AG08396 (cell line): ENCODE data around the gene EHD1.

Experiments
- DNase-seq: peaks from one replicate; pipeline ENCODE4 v3.0.0; 2012; ENCODE audit warnings: low spot score, mixed read lengths

Gene EHD1

DNA sequence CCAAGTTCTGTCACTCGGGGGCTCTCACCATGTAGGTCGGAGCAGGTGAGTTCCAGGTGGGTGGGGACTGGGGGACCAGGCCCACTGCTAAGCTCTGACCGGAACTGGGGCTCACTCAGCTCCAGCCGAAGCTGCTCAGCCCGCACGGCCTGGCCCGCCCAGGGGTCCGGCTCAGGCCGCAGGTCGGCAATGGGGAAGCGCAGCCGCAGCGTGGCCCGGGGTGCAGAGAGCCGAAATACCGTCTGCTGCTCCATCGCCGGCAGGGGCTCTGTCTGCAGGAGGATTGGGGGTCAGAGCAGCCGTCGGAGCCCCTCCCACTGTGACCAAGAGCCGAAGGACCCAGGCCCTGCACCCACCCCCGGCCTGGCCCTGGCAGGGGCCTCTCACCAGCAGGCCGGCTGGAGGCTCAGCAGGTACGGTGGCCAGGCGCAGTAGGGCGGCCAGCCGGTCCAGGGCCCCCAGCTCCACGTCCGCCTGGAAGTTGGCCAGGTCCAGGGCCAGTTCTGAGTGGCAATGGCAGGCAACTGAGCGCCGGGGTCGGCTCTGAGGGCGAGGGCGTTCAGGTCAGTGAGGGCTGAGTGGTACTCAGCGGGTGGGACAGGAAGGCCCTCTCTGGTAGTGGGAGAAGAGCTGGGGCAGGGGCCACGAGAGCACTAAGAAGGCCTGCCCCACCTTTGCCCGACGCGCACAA lies 31.4 kb upstream of the EHD1 start:
- no peak for DNase-seq

DNA sequence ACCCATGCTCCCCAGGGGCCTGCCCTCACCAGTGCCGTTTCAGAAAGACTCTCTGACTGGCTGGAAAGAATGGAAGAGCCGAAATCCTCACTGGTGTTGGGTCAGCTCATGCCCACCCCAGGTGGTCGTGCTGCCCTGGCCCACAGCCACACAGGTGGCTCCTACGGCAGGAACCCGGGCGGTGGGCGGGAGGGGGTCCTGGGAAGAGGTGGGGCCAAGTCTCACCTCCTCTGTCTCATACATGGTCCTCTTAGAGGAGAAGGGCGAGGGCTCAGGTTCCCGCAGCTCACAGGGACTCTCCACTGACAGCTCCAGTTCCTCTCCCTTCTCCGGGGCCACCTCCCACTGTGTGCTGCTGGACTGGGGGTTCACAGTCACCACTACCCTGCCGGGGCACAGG lies 30.3 kb upstream of the EHD1 start:
- DNase-seq, result no peak

DNA sequence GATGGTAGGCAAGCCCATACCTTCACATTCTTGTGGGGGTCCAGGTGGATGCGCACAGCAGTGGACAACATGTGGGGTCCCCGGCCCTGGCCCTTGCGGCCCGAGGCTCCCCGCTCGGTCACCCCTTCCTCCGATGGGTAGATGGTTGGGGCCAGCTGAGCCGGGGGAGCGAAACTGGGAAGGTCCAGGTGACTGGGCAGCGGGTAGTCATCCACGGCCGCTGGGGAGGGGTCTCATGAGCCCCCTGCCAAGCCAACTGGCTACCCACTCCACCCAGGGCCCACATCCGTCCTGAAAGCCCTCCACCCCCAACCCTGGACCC lies 27.9 kb upstream of the EHD1 start:
- DNase-seq, result no peak

DNA sequence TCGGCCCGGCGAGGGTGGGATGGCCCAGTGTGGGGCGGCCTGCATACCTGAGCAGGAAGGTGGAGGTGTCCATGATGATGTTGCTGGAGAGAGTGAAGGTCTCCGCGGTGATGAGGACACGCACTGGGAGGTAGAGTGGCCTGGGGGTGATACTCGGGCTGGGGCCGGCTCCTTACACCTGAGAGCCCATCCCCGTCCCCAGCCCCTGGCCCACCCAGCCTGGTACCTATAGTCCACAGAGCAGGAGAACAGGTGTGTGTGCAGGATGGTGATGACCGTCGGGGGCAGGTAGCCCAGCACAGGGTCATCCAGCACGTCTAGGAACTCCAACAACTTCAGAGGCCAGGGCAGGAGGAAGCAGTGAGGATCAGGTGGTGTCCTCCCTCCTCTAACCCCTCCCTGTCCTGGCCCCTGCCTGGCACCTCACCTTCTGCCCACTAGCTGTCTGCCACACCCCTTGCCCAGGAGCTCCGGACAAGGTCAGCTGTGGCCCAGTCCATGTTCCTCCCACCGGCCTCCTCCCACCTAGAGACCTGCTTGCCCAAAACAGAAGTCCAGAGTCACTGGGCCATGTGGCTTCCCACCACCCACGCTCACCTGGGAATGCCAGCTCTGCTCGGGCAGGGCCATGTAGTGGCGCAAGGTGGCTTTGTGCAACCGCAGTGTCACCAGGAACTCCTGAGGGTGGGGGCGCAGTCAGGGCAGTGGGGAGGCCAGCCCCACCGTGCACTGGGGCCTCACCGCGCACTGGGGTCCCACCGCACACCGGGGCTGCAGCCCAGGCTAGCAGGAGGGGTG lies 27.3 kb upstream of the EHD1 start:
- DNase-seq, result no peak

DNA sequence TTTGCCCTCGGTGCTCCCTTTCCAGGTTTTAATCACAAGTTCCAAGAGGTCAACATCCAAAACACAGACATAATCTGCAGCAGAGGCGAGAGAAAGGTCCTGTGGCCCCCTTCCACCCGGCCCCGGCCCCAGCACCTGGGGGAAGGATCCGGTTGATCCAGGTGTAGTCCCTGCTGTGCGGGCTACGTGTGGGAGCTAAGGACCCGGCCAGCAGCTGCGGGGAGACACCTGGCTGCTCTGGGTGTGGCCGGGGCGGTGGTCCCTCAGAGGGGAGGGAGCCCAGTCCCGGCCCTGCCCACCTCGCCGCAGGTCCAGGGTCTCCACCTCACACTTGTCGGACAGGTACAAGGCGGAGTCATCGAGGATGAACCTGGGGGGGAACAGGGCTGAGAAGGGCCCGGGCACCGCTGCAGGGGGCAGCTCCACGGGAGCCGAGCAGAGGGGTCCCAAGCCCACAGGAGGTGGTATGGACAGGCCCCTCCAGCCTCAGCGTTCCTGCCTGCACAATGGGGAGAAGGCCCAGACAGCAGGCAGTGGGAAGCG lies 24.9 kb upstream of the EHD1 start:
- DNase-seq, result no peak

DNA sequence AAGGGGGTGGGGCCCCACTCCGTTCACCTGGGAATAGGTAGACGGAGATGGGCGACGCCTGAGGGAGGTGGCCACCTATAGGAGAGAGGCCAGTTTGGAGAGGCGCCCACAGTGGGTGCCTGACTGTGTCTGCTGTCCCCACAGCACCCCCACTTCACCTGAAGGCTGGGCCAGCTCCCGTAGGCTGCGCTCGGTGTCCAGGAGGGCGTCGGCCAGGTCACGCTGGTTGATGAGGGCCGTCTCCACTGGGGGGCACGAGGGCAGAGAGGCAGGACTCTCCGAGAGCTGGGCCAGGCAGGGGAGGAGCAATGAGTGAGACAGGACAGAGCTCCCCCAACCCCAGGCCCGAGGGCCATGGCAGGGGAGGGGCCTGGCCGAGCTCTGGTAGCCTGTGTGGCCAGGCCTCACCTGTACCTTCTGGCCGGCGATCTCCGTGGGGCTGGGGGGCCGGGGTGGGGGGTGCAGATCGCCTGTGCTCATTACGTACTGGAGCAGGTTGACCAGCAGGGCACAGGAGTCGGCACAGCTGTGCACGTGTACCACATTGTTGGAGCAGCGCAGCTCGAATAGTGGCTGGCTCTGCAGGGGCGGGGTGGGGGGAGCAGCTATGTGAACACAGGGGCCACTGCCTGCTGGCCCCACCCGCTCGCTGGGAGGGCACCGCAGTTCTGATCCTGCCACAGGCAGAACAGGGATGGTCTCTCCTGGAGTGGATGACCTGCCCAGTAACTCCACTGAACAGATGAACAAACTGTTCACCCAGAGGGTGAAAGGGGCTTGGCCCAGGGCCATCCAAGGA lies 23.9 kb upstream of the EHD1 start:
- no peak for DNase-seq

DNA sequence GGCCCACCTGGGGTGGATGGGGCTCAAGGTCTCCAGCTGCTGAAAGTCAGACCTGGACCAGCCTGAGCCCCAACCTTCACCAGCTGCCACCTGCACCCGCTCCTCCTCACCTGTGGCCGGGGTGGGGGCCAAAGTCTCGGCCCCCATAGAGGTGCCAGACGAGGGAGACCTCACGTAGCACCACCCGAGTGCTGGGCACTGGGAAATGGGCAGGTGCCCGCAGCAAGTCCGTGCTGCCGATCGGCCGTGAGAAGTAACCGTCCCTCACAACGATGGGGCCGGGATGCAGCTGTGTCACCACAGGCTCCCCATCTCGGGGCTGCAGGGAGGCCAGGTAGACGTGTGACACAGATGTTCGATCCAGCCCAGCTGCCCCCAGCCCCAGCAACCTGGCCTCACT lies 22.4 kb upstream of the EHD1 start:
- DNase-seq, result no peak

DNA sequence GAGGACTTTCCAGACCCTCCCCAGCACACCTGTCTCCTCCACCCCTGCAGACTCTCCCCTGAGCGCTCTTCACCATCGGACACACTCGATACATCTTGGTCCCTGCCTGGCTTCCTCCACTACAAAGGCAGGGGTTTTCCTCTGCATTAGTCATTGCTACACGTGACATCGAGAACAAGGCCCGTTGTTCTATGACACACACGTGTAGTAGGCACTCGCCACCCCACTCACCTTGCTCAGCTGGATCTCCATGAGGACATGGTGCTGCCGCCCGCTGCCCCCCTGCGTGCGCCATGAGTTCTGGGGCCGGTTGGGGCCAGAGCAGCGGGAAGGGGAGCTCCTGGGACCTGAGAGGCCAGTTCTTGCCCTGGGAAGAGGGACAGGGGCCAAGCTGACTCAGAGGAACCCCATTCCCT lies 21.9 kb upstream of the EHD1 start:
- DNase-seq, result no peak

DNA sequence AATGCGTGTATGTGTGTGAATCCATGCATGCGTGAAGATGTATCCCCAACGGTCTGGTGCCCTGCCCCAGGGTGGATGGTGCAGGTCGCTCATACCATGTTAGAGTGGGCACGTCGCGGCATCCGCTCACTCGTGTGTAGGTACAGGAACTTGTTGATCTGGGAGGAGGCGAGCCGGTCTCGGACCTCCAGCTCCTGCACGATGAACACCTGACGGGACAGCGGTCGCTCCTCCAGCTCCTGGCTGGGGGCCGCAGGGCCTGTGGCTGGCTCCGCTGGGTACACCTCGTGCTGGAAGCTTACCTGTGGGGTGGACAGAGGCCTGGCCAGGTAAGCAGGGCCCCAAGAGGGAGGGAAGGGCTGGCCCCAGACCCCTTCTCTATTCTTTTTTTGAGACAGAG lies 20.1 kb upstream of the EHD1 start:
- DNase-seq, result no peak

DNA sequence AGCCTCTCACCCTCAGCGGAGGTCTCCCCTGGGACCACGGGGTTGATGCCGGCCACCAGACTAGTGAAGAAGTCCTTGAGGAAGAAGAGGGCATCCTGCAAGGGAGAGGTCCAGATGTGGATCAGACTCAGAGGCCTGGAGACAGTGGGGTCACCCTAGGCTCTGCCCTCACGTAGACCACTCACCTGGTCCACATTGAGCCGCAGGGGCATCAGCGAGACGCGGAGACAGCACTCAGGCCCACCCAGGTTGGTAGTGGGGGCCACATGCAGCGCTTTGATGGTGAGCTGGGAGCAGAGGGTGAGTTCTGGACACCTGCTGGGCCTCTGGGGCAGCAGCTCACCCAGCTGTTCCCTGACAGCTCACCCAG lies 19.6 kb upstream of the EHD1 start:
- DNase-seq, result no peak

DNA sequence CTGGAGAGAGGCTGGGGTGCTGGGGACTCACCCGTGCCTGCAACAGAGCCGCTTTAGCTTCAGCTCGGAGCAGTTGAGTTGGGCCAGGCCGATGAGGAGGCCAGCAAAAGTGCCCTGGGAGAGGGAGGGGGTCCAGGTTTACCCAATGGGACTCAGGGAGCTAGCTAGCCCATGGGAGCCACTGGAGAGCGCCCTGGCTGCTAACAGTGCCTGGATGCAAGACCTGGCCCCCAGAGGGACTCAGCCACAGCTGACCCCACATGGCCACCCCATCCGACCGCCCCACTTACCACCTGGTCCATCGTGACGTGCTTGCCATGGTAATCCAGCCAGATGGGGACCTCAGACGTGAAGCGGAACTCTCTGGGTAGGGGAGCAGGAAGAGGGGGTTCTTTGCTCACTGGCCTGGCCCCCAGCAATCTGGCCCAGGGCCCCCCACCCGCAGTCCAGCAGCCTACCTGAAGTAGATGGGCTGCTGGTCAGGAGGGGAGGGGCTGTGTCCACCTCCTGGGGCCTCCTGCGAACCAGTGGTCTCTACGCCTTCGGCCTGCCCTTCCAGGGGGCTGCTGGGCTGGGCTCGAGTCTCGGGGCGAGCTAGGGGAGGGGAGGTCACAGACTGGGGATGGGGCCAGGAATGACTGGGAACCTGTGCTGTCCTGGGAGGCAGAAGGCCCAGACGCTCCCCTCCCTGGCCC lies 19.1 kb upstream of the EHD1 start:
- DNase-seq, result no peak

DNA sequence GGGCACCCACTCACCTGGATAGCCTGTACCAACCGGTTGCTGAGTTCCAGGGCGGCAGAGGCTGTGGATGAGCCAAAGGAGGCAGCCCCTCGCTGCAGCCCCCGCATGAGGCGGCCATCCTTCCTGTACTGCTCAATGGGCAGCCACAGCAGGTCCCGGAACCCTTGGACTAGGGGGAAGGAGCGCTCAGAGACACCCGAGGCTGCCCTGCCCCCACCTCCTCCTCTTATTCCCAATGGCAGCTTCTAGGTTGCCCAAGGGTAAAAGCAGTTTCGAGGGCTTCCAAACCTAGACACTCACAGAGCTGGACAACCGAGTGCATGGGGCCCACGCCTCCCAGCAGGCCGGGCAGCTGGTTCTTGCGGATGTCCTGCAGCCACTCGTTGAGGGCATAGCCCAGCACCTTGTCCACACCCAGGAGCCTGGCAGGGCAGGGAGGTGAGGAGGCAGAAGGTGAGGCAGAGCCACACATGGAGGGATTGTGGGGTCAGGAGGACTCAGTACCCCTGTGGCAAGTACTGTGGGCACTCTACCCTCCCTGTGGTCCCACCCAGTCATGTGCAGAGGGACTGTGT lies 18.1 kb upstream of the EHD1 start:
- no peak for DNase-seq

DNA sequence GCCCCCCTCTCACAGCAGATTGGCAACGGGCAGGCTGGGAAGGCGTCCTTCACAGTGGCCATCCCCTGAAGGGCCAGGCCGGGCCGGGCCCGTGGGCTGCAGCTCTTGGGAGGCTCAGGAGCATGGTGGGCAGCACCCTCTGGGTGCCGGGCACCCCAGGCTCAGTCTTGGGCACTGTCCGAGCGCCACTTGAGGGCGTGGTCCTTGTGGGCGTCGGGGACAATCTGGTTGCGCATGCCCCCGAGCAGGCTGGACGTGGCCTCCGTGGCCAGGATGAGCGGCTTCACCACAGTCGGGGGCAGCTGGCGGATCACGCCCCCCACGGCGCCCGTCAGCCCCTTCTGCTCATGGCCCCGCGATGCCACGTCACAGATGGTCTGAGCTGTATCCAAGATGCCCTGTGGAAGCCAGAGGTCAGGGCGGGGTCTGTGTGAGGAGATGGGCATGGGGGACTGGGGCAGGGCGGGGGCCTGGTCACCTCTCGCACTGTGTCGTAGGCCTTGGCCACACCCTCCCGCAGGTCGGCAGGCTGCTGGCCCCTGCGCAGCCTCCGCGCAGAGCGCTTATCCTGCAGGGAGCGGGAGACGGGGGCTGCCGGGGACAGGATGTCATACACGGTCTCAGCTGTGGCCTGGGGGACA lies 16.5 kb upstream of the EHD1 start:
- no peak for DNase-seq

DNA sequence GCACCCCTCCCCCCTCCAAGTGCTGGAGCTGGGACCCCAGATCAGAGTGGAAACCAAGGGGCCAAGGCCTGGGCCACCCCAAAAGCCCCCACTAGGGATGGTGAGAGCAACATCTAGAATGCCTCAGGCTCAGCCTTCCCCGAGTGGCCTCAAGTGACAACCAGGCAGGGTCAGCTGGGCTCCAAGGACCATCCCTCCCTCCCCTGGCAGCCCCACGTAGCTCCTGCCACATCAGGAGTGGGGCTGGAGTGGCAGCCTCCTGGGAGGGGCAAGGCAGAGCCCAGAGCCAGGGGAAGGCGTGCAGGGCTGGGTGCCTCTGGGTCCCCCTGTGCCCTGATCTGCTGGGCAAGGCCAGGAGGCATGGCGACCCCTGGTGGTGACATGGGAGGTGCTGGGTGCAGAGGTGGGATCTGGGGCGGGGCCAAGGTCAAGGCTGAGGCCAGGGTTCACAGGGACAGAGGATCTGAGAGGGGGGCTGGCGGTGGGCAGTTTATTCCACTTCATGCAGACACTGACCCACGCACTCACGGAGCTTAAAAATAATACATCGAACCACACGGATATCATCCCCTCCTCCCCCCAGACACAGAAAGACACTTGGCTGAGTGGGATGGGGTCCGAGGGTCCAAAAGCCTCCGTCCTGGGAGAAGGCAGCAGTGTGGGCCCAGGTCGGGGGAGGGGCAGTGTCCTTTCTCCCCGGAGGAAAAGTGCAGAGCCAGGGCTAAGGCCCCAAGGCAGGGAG lies 15.8 kb upstream of the EHD1 start:
- DNase-seq, result peak; percentile 88

DNA sequence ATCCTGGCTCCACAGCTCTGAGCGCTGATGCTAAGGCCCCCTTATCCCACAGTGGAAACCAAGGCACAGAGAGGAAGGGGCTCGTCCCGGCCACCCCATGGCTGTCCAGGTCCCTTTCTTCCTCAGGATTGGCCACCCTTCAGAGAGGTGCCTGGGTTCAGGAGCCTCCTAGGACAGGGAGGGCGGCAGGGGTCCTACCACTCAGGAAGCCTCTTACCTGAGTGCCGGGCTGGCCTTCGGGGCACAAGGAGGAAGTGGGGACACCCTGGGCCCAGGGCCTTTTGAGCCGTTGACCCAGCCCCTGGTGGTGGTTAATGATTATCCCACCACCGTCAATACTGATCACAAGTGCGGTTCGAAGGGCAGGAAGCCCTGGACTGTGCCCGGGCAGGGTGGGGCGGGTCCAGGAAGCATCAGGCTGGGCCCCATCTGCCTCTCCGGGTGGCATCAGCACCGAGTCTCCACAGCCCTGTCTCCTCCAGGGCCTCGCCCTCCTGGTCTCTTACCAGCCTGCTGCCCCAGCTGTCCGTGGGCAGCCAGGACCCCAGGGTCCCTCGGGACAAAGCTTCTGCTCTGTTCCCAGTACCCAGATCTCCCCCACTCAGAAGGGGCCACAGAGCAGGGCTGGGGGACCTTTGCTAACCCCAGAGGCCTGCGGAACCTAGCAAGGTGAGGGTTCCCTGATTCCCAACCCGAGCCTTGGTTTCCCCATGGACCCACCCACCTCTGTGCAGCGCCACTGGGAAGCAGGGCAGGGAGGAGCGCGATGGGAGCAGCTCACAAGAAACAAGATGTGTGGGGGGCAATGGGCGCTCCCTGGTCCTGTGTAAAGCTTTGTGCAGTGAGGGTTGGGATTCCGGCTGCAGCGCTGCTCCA lies 15.0 kb upstream of the EHD1 start:
- no peak for DNase-seq

DNA sequence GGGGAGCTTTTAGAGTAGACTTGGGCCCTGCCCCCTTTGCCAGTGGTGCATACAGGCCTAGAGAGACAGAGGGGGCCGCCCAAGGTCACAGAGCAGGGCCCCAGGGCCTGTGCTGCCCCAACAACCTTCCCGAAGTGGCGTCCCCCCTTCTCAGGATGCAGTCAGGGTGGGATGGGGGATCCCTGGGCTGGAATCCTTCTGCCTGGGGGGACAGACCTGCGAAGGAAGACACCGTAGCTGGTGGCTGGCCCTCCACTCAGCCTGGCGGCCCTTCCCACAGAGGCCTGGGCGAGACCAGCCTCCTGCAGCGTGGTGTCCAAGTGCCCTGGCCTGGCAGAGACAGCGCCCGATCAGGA lies 14.4 kb upstream of the EHD1 start:
- no peak for DNase-seq

DNA sequence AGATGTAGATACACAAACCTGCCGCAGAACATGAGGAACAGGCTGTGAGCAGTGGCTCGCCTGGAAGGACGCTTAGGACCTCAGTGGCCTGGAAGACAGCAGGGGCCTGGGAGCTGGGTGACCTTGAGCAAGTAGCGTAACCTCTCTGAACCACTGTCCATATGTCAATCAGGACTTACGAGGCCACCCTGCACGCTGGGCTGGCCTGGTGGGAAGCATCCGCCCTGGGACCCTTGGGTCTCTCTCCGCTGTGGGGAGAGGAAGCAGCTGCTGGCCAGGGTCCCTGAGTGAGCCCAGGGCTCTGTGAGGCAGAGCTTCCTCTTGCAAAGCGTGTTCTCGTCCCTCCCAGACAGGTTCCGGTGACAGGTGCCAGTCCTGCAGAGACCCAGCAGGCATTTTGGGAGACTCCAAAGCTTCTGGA lies 14.0 kb upstream of the EHD1 start:
- no peak for DNase-seq

DNA sequence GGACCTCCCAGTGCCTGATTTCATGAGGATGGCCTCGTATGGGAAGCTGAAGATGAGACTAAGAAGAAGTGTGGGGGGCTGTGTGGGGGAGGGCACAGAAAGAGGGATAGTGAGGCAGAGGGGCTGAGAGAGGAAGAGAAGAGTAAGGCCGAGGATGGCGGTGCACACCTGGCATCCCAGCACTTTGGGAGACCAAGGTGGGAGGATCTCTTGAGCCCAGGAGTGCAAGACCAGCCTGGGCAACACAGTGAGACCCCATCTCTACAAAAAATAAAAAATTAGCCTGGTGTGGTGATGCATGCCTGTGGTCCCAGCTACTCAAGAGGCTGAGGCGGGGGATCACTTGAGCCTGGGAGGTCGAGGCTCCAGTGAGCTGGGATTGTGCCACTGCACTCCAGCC lies 13.5 kb upstream of the EHD1 start:
- DNase-seq, result no peak

DNA sequence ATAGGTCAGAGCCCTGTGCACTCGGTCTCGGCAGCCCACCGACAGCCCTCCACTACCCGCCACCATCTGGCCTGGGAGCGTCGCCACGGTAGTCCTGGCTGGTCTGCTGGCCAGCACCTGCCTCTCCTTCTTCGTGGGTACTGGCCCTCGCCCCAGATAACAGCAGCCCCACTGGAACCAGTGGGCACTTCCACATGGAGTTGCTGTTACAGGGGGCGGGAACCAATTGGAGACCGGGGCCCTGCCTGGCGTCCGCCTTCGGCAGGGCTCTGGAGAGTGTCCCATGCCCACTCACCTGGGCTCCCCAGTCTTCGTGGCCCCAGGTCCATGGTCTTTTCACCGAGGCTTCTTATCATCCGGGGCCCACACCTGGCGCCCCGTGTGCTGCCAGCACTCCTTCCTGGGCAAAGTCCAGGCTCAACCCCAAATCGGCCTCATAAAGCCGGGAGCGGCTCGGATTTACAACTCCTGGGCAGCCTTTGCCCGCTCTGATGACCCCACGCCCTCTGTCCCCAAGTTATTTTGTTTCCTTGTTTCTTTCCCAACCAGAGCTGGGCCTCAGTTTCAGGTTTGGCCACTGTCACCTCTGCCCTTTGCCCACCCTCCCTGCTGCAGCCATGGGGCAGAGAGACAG lies 12.9 kb upstream of the EHD1 start:
- no peak for DNase-seq
